Esophagus squamous epithelium (tissue), 5 donors: ENCODE measurements around the gene CFAP77. TPM values are rescaled to one million over a fixed set of nuclear protein-coding genes. Genes with fewer than 3 reads are reported as not detected.

Experiments used
- DNase-seq: peaks from one replicate; lab custom pipeline; 2025; lab: John Stamatoyannopoulos, UW
- H3K27ac ChIP-seq, 4 donors: fragments of 200-600 bp; sonication (generic); one replicate each; pipeline ENCODE4 v1.5.1; 2016 to 2019; ENCODE audit warnings: mild to moderate bottlenecking in 1 of 4
- H3K27me3 ChIP-seq, 4 donors: fragments of 200-600 bp; sonication (generic); 1 replicate in 3 of 4; 2 replicates in 1 of 4; pipeline versions ENCODE4 v1.5.1 to v1.6.0; 2017 to 2021; ENCODE audit warnings: antibody characterized with exemption in 1 of 4
- H3K36me3 ChIP-seq, 3 donors: fragments of 200-600 bp; sonication (generic); one replicate each; pipeline ENCODE4 v1.5.1; 2016 to 2019
- H3K4me1 ChIP-seq, 3 donors: fragments of 200-600 bp; sonication (generic); one replicate each; pipeline ENCODE4 v1.5.1; 2017 to 2019
- H3K4me3 ChIP-seq, 4 donors: fragments of 200-600 bp; sonication (generic); 1 replicate in 3 of 4; 2 replicates in 1 of 4; pipeline ENCODE4 v1.5.1; 2016 to 2019; ENCODE audit warnings: mild to moderate bottlenecking in 2 of 4, moderate library complexity in 1 of 4
- H3K9me3 ChIP-seq, 3 donors: fragments of 200-600 bp; sonication (generic); one replicate each; pipeline ENCODE4 v1.5.1; 2016 to 2019
- POLR2A ChIP-seq, 4 donors: fragments of 450-650 bp; IDR thresholded peaks; one replicate each; pipeline ENCODE4 v1.6.1; 2017; ENCODE audit warnings: antibody characterized with exemption in 4 of 4, mild to moderate bottlenecking in 4 of 4, moderate library complexity in 3 of 4
- WGBS, 2 donors: methylation state at CpG; one replicate each; pipeline ENCODE4 v1.1.5; 2018; 5-methylcytosine and 5-hydroxymethylcytosine counted together
- intact Hi-C: fragments of 100-400 bp; cut with DNase I; formaldehyde crosslinking; loops from one replicate; pipeline ENCODE4 v1.15.0; 2022
- total RNA-seq, 4 donors: library from RNA; depleted of rRNA; stranded (reverse); fragments of >200 nt; gene quantifications; one replicate each; pipeline ENCODE4 v1.1.0, GENCODE V29; 2016
- TF ChIP-seq, protein P1 (sequence below), 6 experiments: fragments of 450-650 bp in 4 of 6; fragments of 200-600 bp in 2 of 6; sonication (generic) in 2 of 6; IDR thresholded peaks; one replicate each; pipeline ENCODE4 v1.5.1; 2016 to 2019; ENCODE audit warnings: antibody characterized with exemption in 6 of 6, mild to moderate bottlenecking in 4 of 6, moderate library complexity in 4 of 6
- donor health status: DM: yes; HTN: yes; CAD: no.

Gene CFAP77
- total RNA-seq, 4 donors from 2014 or later = not detected

DNA sequence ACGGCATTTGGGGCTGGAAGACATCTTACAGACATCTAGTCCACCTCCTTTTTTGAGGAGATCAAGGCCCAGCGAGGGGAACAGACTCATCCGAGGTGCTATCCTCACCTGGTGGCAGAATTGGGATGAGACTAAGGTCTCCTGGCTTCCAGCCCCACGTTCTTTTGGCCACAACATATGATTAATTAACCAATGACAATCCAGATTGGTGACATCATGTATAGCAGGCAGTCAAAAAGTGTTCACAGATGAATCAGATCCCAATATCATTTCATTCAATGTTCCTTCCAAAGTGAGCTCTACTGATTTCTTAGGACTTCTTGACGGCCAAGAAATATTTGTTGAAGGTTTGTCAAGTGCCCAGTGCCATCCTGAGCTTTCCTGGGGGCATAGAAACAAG, 3.9 kb downstream of the CFAP77 start:
- Histone ChIP-seq H3K9me3 (no peaks in the 10 kb centered on the region), H3K36me3 (no peaks in the 10 kb centered on the region), H3K4me1 (peaks cover 19 to 30% (median 22%) of the 10 kb centered on the region in 3 donors), H3K27ac (no peak overlapping the region), H3K27me3 (peaks cover 0 to 98% (median 13%) of the 10 kb centered on the region in 4 donors), H3K4me3 (no peak overlapping the region)
- WGBS, 2 donors = 39 to 52% methylated on average over 4 to 5 of the region's 5 CpGs
- intact Hi-C loops = loop anchor here (10.0 kb wide), 2 partner anchors 161 to 391 kb away; no protein-coding TSS in a partner anchor
- TF ChIP-seq, protein P1, sequence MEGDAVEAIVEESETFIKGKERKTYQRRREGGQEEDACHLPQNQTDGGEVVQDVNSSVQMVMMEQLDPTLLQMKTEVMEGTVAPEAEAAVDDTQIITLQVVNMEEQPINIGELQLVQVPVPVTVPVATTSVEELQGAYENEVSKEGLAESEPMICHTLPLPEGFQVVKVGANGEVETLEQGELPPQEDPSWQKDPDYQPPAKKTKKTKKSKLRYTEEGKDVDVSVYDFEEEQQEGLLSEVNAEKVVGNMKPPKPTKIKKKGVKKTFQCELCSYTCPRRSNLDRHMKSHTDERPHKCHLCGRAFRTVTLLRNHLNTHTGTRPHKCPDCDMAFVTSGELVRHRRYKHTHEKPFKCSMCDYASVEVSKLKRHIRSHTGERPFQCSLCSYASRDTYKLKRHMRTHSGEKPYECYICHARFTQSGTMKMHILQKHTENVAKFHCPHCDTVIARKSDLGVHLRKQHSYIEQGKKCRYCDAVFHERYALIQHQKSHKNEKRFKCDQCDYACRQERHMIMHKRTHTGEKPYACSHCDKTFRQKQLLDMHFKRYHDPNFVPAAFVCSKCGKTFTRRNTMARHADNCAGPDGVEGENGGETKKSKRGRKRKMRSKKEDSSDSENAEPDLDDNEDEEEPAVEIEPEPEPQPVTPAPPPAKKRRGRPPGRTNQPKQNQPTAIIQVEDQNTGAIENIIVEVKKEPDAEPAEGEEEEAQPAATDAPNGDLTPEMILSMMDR (IDR thresholded peaks at IDR 0.05) = no peak
- TF ChIP-seq POLR2A (IDR thresholded peaks at IDR 0.05) = no peak
- no peak for DNase-seq

DNA sequence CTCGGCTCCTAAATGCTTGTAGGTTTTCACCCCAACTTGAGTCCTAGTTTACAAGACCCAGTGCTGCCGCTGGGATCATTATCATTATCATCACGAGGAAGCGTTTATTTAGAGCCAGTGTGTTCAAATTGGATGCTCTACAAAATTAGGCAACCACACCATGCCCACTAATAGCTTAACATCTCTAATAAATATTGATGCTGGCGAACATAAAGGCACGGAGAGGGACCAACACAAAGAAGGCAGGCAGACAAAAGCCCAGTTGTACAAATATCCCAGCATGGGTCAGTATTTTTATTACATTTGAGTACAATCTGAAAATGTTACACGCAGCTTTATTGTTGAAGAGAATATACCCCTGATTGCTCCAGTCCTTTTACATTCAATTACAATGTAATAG, 4.7 kb downstream of the CFAP77 start:
- DNase-seq = no peak
- Histone ChIP-seq H3K4me1 (peaks cover 15 to 24% (median 18%) of the 10 kb centered on the region in 3 donors), H3K4me3 (no peak overlapping the region), H3K36me3 (no peaks in the 10 kb centered on the region), H3K27me3 (peaks cover 0 to 100% (median 13%) of the 10 kb centered on the region in 4 donors), H3K9me3 (no peaks in the 10 kb centered on the region), H3K27ac (no peak overlapping the region)
- intact Hi-C loops = loop anchor here (10.0 kb wide), 2 partner anchors 160 to 390 kb away; no protein-coding TSS in a partner anchor
- 43 to 56% methylated on average over 7 of the region's 7 CpGs for WGBS, 2 donors
- TF ChIP-seq, protein P1 (IDR thresholded peaks at IDR 0.05) = no peak
- no peak for TF ChIP-seq POLR2A (IDR thresholded peaks at IDR 0.05)

DNA sequence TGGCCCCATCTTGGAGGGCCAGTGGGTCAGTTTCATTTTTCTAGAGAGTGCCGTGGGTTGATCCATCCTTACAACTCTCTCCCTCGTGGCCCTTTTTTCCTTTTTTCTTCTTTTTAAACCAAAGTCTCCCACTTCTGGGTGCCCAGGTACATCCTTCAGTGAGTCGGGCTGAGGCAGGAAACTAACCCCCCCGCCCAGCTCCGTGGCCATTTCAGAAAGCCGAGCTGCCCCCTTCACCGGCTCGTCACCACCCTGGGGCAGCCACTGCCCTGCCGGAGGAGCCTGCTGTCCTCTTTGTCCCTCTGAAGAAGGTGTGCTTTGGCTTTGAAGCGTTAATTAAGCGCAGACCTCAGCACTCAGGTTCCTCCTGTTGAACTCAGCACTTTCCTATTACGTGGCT, 5.2 kb downstream of the CFAP77 start:
- no peak for TF ChIP-seq POLR2A (IDR thresholded peaks at IDR 0.05)
- TF ChIP-seq, protein P1 (IDR thresholded peaks at IDR 0.05) = no peak
- peaks cover 0 to 100% (median 13%) of the 10 kb centered on the region in 4 donors for H3K27me3 ChIP-seq
- intact Hi-C loops = loop anchor here (10.0 kb wide), 2 partner anchors 160 to 390 kb away; no protein-coding TSS in a partner anchor
- H3K9me3 ChIP-seq = no peaks in the 10 kb centered on the region
- no peaks in the 10 kb centered on the region for H3K36me3 ChIP-seq
- peaks cover 10 to 20% (median 13%) of the 10 kb centered on the region in 3 donors for H3K4me1 ChIP-seq
- no peak overlapping the region for H3K27ac ChIP-seq
- H3K4me3 ChIP-seq = no peak overlapping the region
- WGBS, 2 donors = 27 to 57% methylated on average over 4 to 5 of the region's 12 CpGs
- no peak for DNase-seq

DNA sequence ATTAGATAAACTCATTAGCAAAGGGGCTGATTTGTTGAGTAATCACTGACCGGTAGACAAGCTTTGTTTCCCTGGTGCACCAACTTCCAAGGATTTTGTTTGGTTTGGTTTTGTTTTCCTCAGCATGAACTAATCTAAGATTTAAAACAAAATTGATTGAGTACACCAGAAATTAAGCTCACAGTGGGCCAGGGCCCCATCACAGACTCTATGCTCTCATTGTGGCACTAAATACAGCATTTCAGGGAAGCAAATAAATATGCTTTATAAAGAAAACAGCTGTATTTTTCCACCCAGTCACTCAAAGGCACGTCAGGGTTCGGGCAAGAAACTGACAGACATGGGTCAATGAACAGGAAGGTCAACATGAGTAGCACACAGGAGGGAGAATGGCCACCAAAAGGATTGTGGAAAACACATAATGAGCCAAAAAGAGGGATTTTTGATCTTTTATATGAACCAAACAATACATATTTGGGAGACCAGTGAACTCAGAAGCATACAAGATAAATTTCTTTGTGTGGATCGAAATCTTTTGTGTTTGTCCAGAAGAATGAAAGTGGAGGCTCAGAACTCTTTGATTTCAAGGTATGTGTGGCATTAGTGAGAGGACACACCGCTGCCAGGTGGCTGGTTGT, 8.8 kb downstream of the CFAP77 start:
- intact Hi-C loops = loop anchor here (10.0 kb wide), 2 partner anchors 156 to 386 kb away; no protein-coding TSS in a partner anchor

DNA sequence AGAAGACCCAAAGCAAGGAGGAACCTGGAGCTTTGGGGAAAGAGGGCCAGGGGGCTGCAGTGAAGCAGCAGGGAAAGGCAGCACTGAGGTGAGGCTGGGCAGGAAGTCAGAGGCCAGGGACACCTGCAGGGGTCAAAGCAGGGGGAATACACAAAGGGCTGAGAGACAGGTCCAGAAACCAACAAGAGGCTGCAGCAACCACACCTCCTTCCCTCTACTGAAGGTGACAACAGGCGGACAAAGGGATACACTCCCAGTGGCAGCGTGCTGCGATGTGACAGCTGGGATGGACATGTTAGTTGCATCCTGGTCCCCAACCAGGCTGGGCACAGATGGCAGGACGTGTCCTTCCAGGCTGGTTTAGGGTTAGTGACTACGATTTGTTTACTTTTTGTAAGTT, 12.6 kb downstream of the CFAP77 start:
- intact Hi-C loops = no loop called here
- DNase-seq = no peak
- H3K4me1 ChIP-seq = no peaks in the 10 kb centered on the region
- TF ChIP-seq, protein P1 (IDR thresholded peaks at IDR 0.05) = no peak
- TF ChIP-seq POLR2A (IDR thresholded peaks at IDR 0.05) = no peak
- H3K27me3 ChIP-seq = peaks cover 0 to 97% (median 0%) of the 10 kb centered on the region in 4 donors
- H3K27ac ChIP-seq = no peak overlapping the region
- no peaks in the 10 kb centered on the region for H3K36me3 ChIP-seq
- H3K9me3 ChIP-seq = no peaks in the 10 kb centered on the region
- WGBS, 2 donors = 41 to 44% methylated on average over 5 of the region's 5 CpGs
- no peak overlapping the region for H3K4me3 ChIP-seq

More for the DNA sequence above, 8.8 kb downstream of the CFAP77 start:
- DNase-seq = no peak
- no peaks in the 10 kb centered on the region for H3K9me3 ChIP-seq
- no peaks in the 10 kb centered on the region for H3K4me1 ChIP-seq
- TF ChIP-seq, protein P1 (IDR thresholded peaks at IDR 0.05) = no peak
- no peak for TF ChIP-seq POLR2A (IDR thresholded peaks at IDR 0.05)
- 42 to 50% methylated on average over 5 of the region's 5 CpGs for WGBS, 2 donors
- peaks cover 0 to 97% (median 2%) of the 10 kb centered on the region in 4 donors for H3K27me3 ChIP-seq
- no peak overlapping the region for H3K4me3 ChIP-seq
- no peak overlapping the region for H3K27ac ChIP-seq
- no peaks in the 10 kb centered on the region for H3K36me3 ChIP-seq
